Measurements from ENCODE around the gene SIGMAR1.

- TF ChIP-seq, protein P1, sequence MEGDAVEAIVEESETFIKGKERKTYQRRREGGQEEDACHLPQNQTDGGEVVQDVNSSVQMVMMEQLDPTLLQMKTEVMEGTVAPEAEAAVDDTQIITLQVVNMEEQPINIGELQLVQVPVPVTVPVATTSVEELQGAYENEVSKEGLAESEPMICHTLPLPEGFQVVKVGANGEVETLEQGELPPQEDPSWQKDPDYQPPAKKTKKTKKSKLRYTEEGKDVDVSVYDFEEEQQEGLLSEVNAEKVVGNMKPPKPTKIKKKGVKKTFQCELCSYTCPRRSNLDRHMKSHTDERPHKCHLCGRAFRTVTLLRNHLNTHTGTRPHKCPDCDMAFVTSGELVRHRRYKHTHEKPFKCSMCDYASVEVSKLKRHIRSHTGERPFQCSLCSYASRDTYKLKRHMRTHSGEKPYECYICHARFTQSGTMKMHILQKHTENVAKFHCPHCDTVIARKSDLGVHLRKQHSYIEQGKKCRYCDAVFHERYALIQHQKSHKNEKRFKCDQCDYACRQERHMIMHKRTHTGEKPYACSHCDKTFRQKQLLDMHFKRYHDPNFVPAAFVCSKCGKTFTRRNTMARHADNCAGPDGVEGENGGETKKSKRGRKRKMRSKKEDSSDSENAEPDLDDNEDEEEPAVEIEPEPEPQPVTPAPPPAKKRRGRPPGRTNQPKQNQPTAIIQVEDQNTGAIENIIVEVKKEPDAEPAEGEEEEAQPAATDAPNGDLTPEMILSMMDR (IDR thresholded peaks at IDR 0.05): peak; percentile 95
- TF ChIP-seq ZFX (IDR thresholded peaks at IDR 0.05; ENCODE audit: borderline replicate concordance): no peak
Observed at GRCh38 chr9:34646211-34647083, 8.9 kb upstream of the SIGMAR1 start, which contains the start of gene GALT.
